ENCODE data around the gene AOAH. TPM values are rescaled to one million over a fixed set of nuclear protein-coding genes. Genes with fewer than 3 reads are reported as not detected.

The AOAH gene
- total and polyA plus RNA-seq, 9 of the 15 experiments (the other 6 are each of a cell fraction or from before 2014, with no cell fraction given): not detected

DNA sequence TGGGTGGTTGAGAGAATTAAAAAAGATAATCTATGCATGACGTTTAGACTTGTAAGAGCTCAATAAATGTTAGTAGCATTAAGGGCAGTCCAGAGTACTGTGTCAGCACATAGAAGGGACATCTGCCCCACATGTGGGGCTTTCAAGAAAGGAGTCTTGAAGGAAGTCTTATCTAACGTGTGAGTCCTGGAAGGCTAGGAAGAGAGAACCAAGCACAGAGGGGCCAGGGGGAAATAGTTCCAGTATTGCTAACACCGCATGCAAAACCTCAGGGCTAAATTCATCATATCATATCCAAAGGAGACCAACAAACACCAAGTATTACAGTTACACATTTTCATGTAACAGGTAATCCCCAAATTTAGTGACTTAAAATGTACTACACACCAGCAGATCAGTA lies 122.7 kb downstream of the AOAH start (continued):
- TF ChIP-seq ZNF253 (CRISPR knock-in tag; conservative IDR thresholded peaks at IDR 0.05): no peak
- TF ChIP-seq CBX5 (IDR thresholded peaks at IDR 0.05; ENCODE audit: borderline replicate concordance, low read depth): no peak
- no peak for TF ChIP-seq SNIP1 (IDR thresholded peaks at IDR 0.05; ENCODE audit: low read depth)
- TF ChIP-seq BMI1 (IDR thresholded peaks at IDR 0.05; ENCODE audit: low read length): no peak
- TF ChIP-seq ZNF124 (CRISPR knock-in tag; IDR thresholded peaks at IDR 0.05): no peak
- no peak for TF ChIP-seq EWSR1 (IDR thresholded peaks at IDR 0.05; ENCODE audit: borderline replicate concordance, low read depth, partially characterized antibody)
- TF ChIP-seq XRCC5 (IDR thresholded peaks at IDR 0.05; ENCODE audit: low read depth, low read length): no peak
- TF ChIP-seq ZNF24 (IDR thresholded peaks at IDR 0.05): no peak
- no peak for TF ChIP-seq ZNF263 (CRISPR knock-in tag; IDR thresholded peaks at IDR 0.05; ENCODE audit: borderline replicate concordance)

DNA sequence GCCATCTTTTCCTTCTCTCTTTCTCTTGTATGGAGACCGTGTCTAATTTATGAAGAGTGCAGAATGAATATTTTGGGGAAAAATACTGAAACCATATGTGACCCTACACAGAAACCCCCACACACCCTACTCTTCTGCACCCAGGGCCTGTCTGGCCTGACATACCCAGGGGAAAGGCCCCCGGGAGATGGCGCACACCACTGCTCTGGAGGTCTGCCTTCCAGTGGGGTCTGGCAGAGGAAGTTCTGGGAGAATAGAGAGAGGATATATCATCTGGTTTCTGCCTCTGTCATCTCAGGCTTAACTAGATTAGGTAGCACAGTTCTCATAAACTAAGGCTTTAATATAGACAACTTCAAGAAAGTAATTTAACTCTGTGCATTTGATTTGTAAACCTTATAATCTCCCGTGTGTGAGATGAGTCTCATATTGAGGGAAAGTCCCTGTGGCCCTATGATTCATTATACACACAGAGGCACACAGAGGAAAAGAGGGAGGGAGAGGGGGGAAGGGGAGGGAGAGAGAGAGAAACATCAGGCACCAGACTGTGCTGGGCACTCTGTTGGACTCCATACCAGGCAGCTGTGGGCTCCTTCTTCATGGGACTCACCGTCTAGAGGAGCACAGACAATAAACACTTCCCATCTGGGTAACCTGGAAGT lies 123.3 kb downstream of the AOAH start:
- in situ Hi-C loops (cut with MboI) (no loop called here), intact Hi-C loops (cut with micrococcal nuclease) (no loop called here)
- TF ChIP-seq ZNF354B (CRISPR knock-in tag; IDR thresholded peaks at IDR 0.05): no peak
- TF ChIP-seq, protein P1, sequence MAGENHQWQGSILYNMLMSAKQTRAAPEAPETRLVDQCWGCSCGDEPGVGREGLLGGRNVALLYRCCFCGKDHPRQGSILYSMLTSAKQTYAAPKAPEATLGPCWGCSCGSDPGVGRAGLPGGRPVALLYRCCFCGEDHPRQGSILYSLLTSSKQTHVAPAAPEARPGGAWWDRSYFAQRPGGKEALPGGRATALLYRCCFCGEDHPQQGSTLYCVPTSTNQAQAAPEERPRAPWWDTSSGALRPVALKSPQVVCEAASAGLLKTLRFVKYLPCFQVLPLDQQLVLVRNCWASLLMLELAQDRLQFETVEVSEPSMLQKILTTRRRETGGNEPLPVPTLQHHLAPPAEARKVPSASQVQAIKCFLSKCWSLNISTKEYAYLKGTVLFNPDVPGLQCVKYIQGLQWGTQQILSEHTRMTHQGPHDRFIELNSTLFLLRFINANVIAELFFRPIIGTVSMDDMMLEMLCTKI (IDR thresholded peaks at IDR 0.05; ENCODE audit: partially characterized antibody): no peak
- no peak for TF ChIP-seq EZH2 (IDR thresholded peaks at IDR 0.05; ENCODE audit: borderline replicate concordance, low read depth, low read length)
- no peak for TF ChIP-seq MED1 (CRISPR knock-in tag; IDR thresholded peaks at IDR 0.05; ENCODE audit: borderline replicate concordance)
- no peak for TF ChIP-seq WHSC1 (IDR thresholded peaks at IDR 0.05; ENCODE audit: low read length)
- TF ChIP-seq, protein P2, sequence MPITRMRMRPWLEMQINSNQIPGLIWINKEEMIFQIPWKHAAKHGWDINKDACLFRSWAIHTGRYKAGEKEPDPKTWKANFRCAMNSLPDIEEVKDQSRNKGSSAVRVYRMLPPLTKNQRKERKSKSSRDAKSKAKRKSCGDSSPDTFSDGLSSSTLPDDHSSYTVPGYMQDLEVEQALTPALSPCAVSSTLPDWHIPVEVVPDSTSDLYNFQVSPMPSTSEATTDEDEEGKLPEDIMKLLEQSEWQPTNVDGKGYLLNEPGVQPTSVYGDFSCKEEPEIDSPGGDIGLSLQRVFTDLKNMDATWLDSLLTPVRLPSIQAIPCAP (CRISPR knock-in tag; IDR thresholded peaks at IDR 0.05; ENCODE audit: borderline replicate concordance): no peak
- TF ChIP-seq GTF2E2 (tag; IDR thresholded peaks at IDR 0.05): no peak
- TF ChIP-seq GTF2A2 (tag; IDR thresholded peaks at IDR 0.05): no peak
- DNase-seq (ENCODE audit: extremely low read depth in 1 of 4, low spot score in 3 of 4): no peak
- Histone ChIP-seq H3K9ac (ENCODE audit: insufficient read depth in 1 of 2, low read depth in 2 of 2, low read length in 2 of 2) (no peak overlapping the region), H3K79me2 (ENCODE audit: control insufficient read depth, insufficient read depth, low read length) (no peaks in the 10 kb centered on the region), H4K20me1 (replicated peaks; ENCODE audit: control insufficient read depth, insufficient read depth, low read length) (no peaks in the 10 kb centered on the region), H3K9me3 (replicated peaks; ENCODE audit: control insufficient read depth, insufficient read depth, low read depth, low read length) (no peaks in the 10 kb centered on the region), H3K36me3 (ENCODE audit: control insufficient read depth, insufficient read depth, low read length) (no peaks in the 10 kb centered on the region), H3K27me3 (ENCODE audit: control insufficient read depth in 2 of 2, insufficient read depth in 2 of 2, low read length in 2 of 2) (peaks cover 8 to 34% of the 10 kb centered on the region in 2 experiments; a peak in 4 of 5 replicates), H2AFZ (ENCODE audit: low read depth, low read length) (no peak overlapping the region), H3K9me1 (ENCODE audit: control insufficient read depth, insufficient read depth, low read length) (no peaks in the 10 kb centered on the region), H3K27ac (ENCODE audit: extremely low read depth, low read depth, low read length) (no peak overlapping the region), H3K4me3 (no peak overlapping the region), H3K4me2 (ENCODE audit: insufficient read depth, low read length) (no peak overlapping the region), H3K4me1 (replicated peaks in 1 of 2; ENCODE audit: control insufficient read depth in 2 of 2, insufficient read depth in 2 of 2, low read length in 2 of 2) (no peaks in the 10 kb centered on the region; a peak in 1 of 5 replicates)
- CTCF ChIA-PET (ENCODE audit: low intra/inter-chr PET ratio): no interaction called here
- no peak for FAIRE-seq
- POLR2A ChIA-PET: interaction anchor here (0.6 to 0.7 kb wide), 2 partner anchors 9 to 433 kb away, joined by 3 to 4 read pairs; no protein-coding TSS in a partner anchor
- no peak for ATAC-seq
- no TSS peak for BruUV-seq (replicated peaks)
- under 1% methylated on average over 5 of the region's 5 CpGs for WGBS (ENCODE audit: insufficient coverage, low coverage, missing lambda C conversion rate)
